Muscle layer of duodenum (tissue), 2 donors: ENCODE measurements around the gene LCP1.

Experiments
- H3K27ac ChIP-seq: one replicate; pipeline ENCODE4 v1.7.0; 2013; ENCODE audit warnings: mild to moderate bottlenecking, low read length
- H3K27me3 ChIP-seq: one replicate; pipeline ENCODE4 v1.7.0; 2013; ENCODE audit warnings: low read depth, mild to moderate bottlenecking, control low read depth, low read length
- H3K36me3 ChIP-seq, 2 donors: one replicate each; pipeline ENCODE4 v1.7.0; 2013; ENCODE audit warnings: low read length in 2 of 2, control low read depth in 1 of 2, mild to moderate bottlenecking in 1 of 2; ENCODE audit not compliant: insufficient read depth in 2 of 2, control insufficient read depth in 1 of 2
- H3K4me1 ChIP-seq, 2 donors: one replicate each; pipeline ENCODE4 v1.7.0; 2013; ENCODE audit warnings: low read length in 2 of 2, mild to moderate bottlenecking in 2 of 2, control low read depth in 1 of 2, moderate library complexity in 1 of 2; ENCODE audit not compliant: insufficient read depth in 2 of 2, control insufficient read depth in 1 of 2
- H3K4me3 ChIP-seq, 2 donors: one replicate each; pipeline ENCODE4 v1.7.0; 2013; ENCODE audit warnings: low read length in 2 of 2, low read depth in 1 of 2, mild to moderate bottlenecking in 1 of 2
- H3K9me3 ChIP-seq, 2 donors: one replicate each; pipeline ENCODE4 v1.7.0; 2013; ENCODE audit warnings: low read length in 2 of 2, control low read depth in 1 of 2, mild to moderate bottlenecking in 1 of 2; ENCODE audit not compliant: control insufficient read depth in 1 of 2
- donor health status: healthy.

The LCP1 gene

DNA sequence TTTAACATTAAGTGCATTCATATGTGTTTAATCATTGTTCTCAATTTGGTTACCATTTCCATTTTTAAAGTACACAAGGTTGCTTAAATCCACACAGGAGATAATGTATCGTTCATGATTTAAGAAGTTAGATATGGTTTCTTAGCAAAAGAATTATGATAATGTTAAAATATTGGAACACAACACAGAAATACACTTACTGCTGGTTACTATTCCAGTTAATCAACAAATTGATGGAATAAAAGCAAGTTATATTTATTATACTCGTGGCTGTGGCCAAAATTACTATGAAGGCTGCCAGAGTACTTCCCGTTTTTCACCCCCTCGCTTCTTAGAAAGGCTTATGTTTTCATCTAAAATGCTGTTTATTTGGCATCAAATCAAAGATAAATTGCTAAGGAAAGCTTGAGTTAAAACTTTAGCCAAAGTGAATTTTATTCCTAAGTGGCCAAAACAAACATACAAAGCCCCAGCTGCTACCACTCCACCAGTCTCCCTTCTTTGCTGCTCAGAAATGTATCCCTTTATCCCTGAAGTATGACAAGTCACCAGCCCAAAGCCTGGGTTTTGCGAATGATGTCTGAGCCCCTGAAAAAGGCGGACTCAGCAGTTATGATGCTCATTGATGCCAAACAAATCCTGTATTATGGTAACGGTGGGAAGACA lies 27.7 kb downstream of the LCP1 start:
- Histone ChIP-seq H3K27ac (no peak overlapping the region), H3K4me1 (no peaks in the 10 kb centered on the region), H3K4me3 (no peak overlapping the region), H3K9me3 (no peaks in the 10 kb centered on the region), H3K27me3 (no peaks in the 10 kb centered on the region), H3K36me3 (no peaks in the 10 kb centered on the region)

DNA sequence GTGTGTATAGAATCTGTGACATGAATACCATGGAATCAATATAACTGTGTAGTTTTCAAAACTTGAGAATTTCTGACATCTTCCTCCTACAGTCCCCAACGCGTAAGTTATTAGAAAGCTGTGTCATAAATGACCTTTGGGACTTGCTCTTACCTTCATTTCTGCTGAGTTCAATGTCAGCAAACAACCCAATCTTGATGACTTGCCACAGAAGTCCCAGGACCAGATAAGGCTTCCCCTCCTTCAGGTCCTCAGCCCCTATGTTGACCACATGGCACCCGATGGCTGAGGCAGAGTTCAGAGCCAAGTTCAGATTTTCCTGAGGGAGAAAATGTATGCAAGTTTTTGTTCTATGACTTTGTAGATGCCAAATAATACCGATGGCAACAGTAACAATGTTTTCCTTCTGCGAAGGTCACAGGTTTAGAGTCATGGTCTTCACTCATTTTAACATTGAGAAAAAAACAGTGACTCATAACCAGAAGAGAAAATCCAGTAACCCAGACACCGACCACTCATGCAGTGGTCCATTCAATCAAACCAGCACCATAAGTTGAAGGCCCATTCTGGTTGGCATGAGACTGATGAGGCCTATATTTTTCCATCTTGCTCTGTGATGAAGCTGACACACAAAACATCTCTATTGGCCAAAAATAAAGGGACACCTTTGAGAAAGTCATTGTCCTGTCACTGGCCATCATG lies 29.2 kb downstream of the LCP1 start:
- no peak overlapping the region for H3K4me3 ChIP-seq
- no peaks in the 10 kb centered on the region for H3K27me3 ChIP-seq
- H3K27ac ChIP-seq = no peak overlapping the region
- no peaks in the 10 kb centered on the region for H3K9me3 ChIP-seq
- H3K4me1 ChIP-seq = no peaks in the 10 kb centered on the region
- no peaks in the 10 kb centered on the region for H3K36me3 ChIP-seq

DNA sequence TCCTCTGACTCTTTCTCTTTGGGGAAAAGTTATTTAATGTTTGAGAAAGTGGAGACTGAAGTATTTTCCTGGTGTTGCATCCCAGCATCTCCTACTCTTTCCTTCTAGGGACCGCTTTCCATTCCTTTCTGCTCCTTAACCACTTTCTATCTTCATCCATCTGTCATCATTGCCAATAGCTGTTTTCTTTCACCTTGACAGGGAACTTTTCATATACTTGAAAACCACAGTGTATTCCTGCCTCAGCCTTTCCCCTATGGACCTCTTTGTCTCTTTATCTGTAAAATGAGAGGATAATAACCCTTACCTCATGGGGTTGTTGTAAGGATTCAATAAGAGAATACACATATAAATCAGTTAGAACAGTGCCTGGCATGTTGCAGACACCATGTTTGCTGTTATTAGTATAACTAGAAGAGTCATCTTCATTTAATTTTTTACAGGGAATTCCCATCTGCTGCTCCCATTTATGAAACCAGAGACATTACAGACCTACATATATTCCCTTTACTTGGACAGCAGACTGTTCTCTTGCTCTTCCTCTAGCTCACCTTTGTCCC lies 31.8 kb downstream of the LCP1 start:
- Histone ChIP-seq H3K4me3 (no peak overlapping the region), H3K4me1 (no peaks in the 10 kb centered on the region), H3K9me3 (no peaks in the 10 kb centered on the region), H3K27ac (no peak overlapping the region), H3K36me3 (no peaks in the 10 kb centered on the region), H3K27me3 (no peaks in the 10 kb centered on the region)

DNA sequence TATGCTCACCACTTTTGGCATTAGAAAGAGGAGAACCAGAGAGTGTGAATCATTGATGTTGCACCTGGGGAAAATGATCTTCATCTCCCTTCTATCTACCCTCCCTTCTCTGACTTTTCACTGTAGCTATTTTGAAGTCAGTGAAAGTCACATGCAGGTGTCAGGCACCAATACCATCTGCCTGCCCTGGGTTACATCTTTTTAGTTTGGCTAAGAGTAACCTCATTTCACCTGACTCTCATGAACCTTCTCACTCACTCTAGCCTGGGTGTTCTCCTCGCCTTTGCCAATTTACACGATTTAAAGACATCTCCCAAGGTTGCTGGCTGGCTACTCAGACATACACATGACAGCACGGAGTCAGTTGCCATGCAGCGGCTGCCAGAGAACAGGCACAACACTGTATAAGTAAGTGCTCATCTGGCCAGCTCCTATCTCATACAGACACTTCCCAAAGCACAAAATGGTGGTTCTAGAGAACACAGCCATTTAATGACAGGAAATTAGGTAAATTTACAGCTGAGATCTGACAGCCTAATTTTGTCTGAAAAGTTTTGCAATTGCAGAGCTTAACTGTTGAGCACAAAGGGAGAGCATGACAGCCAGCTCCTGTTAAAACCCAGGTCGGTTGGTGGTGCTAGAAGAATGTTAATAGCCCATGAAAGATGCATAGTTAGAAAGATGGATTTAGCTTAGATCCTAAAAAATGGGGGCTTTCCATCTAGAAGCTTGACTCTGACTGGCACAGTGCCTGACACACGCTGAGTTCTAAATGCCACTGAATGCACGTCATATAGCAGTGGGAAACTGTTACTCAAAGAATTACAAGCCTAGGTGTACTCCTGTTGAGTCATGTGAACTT lies 32.5 kb downstream of the LCP1 start:
- Histone ChIP-seq H3K9me3 (no peaks in the 10 kb centered on the region), H3K27me3 (no peaks in the 10 kb centered on the region), H3K4me3 (no peak overlapping the region), H3K36me3 (no peaks in the 10 kb centered on the region), H3K27ac (no peak overlapping the region), H3K4me1 (no peaks in the 10 kb centered on the region)

DNA sequence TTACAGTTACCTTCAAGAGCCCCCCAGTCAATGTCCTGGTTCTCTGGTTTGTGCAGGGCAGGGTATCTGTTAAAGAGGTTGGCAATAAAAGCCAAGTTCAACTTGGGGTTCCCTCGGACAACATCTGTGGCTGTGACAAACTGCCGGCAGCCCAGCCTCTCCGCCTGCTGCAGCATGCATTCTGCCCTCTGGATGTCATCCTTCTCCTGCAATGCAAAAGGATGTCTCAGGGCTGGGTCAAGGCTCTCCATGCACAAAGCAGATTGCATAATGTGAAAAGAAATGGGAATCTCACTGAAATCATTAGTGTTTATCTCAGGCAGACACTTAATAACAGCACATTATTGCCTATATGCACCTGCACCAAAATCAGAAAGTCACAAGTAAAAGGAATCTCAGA lies 35.1 kb downstream of the LCP1 start:
- Histone ChIP-seq H3K36me3 (no peaks in the 10 kb centered on the region), H3K4me3 (no peak overlapping the region), H3K4me1 (no peaks in the 10 kb centered on the region), H3K9me3 (no peaks in the 10 kb centered on the region), H3K27me3 (no peaks in the 10 kb centered on the region), H3K27ac (no peak overlapping the region)

DNA sequence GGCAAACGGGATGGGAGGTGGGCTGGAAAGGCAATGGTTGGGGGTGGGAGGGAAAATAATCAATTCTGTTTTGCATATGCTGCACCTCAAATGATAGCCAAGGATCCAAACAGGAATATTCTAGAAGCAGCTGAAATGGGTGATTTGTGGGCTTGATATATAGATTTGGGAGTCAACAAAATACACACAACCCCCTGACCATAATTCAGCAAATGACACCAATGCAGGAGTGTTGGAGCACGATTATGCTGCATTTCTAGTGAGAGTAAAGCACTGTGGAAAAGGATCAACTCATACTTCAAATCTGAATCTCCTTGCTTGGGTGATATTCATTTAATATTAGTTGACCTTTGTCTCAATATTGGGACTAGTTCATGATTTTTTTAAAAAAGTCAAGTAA lies 36.0 kb downstream of the LCP1 start:
- Histone ChIP-seq H3K9me3 (no peaks in the 10 kb centered on the region), H3K4me1 (no peaks in the 10 kb centered on the region), H3K36me3 (no peaks in the 10 kb centered on the region), H3K4me3 (no peak overlapping the region), H3K27ac (no peak overlapping the region), H3K27me3 (no peaks in the 10 kb centered on the region)

DNA sequence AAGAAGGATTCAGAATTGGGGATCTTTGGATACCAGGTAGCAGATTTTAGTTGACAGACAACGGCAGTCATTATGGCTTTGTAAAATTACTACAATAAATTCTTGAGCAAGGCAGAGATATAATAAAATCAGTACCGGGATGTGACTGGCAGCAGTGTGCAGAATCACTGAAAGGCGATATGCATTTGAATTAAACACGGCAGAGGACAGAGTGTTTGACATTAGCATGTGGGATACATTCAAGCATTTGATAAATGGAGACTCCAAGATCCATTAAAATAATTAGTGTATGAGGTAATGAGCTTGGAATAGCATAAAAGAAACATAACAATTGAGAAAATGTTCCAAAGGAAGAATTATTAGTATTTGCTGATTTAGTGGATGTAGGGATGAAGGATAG lies 36.8 kb downstream of the LCP1 start:
- H3K4me3 ChIP-seq = no peak overlapping the region
- no peaks in the 10 kb centered on the region for H3K9me3 ChIP-seq
- no peak overlapping the region for H3K27ac ChIP-seq
- H3K36me3 ChIP-seq = no peaks in the 10 kb centered on the region
- no peaks in the 10 kb centered on the region for H3K4me1 ChIP-seq
- no peaks in the 10 kb centered on the region for H3K27me3 ChIP-seq

DNA sequence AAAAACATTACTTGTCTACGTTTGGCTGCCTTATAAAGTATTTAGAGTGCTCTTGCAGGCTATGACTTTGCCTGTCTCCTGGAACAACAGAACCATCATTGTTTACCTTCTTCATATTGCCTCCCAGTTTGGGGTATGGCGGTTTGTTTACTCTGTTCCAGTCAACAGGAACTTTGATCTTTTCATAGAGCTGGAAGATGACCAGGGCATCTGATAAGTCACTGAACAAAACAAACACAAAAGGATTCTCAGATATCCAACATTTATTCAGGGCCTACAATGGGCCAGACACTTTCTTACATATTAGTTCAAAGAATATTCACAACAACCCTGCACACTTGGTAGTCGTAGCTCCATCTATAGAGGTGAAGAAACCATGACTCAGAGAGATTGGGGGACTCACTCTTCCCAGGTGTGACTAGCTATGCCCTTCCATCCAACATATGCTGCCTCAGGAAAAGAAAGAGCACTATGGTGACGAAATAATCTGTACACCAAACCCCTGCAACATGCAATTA lies 38.7 kb downstream of the LCP1 start:
- no peak overlapping the region for H3K4me3 ChIP-seq
- H3K27me3 ChIP-seq = no peaks in the 10 kb centered on the region
- H3K9me3 ChIP-seq = no peaks in the 10 kb centered on the region
- no peak overlapping the region for H3K27ac ChIP-seq
- no peaks in the 10 kb centered on the region for H3K4me1 ChIP-seq
- no peaks in the 10 kb centered on the region for H3K36me3 ChIP-seq

DNA sequence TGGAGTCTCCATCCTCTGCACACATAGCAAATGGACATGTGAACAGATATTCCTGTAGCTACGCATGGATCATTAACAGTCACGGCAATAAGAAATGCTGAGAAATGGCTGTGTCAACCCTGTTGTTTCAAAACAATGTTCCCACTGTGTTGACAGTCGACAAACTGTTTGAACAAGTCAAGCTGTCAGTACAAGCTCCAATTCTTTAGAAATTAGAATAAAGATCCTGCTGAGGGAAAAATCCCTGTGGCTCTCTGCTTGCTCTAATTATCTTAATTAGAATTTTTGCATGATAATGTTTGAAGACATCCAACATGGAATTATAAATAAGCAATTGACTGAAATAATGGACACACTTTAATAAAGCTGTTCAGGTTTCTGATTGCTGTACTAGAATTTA lies 39.2 kb downstream of the LCP1 start:
- Histone ChIP-seq H3K36me3 (no peaks in the 10 kb centered on the region), H3K4me1 (no peaks in the 10 kb centered on the region), H3K9me3 (no peaks in the 10 kb centered on the region), H3K27me3 (no peaks in the 10 kb centered on the region), H3K4me3 (no peak overlapping the region), H3K27ac (no peak overlapping the region)

DNA sequence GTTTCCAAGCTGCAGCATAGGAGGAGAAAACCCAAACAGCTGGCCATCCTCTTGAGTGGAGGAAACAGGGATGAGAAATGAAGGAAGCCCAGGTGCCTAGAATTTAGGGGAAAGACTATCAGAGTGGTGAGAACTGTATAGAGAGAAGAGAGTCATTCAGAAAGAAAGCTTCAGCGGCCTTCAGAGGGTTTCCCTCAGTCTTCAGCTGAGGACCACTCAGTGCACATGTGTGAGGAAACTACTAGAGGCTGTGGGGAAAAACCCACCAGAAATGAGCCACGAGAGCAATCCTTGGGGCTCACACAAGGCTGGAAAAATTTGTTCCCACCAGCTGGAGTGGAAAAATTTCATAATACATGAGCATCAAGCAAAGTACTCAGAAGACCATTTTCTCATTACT lies 41.9 kb downstream of the LCP1 start:
- H3K9me3 ChIP-seq = no peaks in the 10 kb centered on the region
- no peaks in the 10 kb centered on the region for H3K36me3 ChIP-seq
- H3K27me3 ChIP-seq = no peaks in the 10 kb centered on the region
- H3K27ac ChIP-seq = no peak overlapping the region
- no peaks in the 10 kb centered on the region for H3K4me1 ChIP-seq
- H3K4me3 ChIP-seq = no peak overlapping the region

DNA sequence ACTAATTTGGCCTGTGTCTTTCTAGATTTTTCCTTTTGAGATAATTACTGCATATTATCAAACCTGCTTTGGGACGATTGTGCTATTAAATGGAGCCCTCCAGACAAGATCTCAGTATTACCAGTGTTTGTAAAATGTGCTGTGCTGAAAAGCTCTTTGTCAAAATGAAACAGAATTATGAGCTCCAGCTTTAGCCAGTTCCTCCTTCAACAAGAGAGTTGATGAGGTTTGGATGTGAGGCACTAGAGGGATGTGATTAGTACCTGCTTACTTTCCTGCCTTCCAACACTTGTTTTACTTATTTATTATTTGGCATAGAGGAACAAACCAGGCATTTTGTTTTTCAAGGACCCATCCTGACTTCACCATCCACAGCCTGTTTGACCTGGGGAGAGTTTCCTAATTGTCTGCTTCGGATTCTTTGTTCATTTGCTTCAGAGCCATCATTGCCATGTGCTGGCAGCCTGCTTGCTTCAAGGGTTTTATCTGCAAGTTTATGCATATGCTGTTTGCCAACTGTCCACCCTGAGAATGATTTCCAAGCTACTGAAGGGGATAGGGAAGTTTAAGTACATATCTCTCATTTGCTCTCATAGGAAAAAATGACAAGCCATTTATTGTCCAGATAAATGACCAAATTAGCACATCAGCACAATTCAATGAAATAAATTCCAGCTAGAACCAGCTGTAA lies 44.2 kb downstream of the LCP1 start:
- no peak overlapping the region for H3K4me3 ChIP-seq
- no peaks in the 10 kb centered on the region for H3K27me3 ChIP-seq
- H3K9me3 ChIP-seq = no peaks in the 10 kb centered on the region
- H3K36me3 ChIP-seq = no peaks in the 10 kb centered on the region
- H3K27ac ChIP-seq = no peak overlapping the region
- no peaks in the 10 kb centered on the region for H3K4me1 ChIP-seq
